Tibial artery (tissue), 4 donors: ENCODE measurements around the gene PTPRU.

Experiments used
- DNase-seq, 2 donors: peaks; one replicate each; pipeline ENCODE4 v3.0.0-alpha.2; 2019
- H3K27ac ChIP-seq, 2 donors: fragments of 200-600 bp; sonication (generic) in 1 of 2; 1 replicate in 1 of 2; 2 replicates in 1 of 2; pipeline ENCODE4 v1.5.1; 2018 to 2019; ENCODE audit warnings: mild to moderate bottlenecking in 1 of 2
- H3K27me3 ChIP-seq, 2 donors: fragments of 200-600 bp; sonication (generic) in 1 of 2; one replicate each; pipeline versions ENCODE4 v1.5.1 to v1.6.0; 2016 to 2019
- H3K36me3 ChIP-seq, 3 donors: fragments of 200-600 bp; sonication (generic) in 2 of 3; one replicate each; pipeline ENCODE4 v1.5.1; 2016 to 2019; ENCODE audit warnings: mild to moderate bottlenecking in 2 of 3
- H3K4me1 ChIP-seq, 4 donors: fragments of 200-600 bp; sonication (generic) in 2 of 4; 1 replicate in 3 of 4; 2 replicates in 1 of 4; pipeline ENCODE4 v1.5.1; 2016 to 2019
- H3K4me3 ChIP-seq, 2 donors: fragments of 200-600 bp; sonication (generic) in 1 of 2; 1 replicate in 1 of 2; 2 replicates in 1 of 2; pipeline ENCODE4 v1.5.1; 2018 to 2019; ENCODE audit warnings: mild to moderate bottlenecking in 2 of 2
- H3K9me3 ChIP-seq, 3 donors: fragments of 200-600 bp; sonication (generic) in 1 of 3; one replicate each; pipeline ENCODE4 v1.5.1; 2016 to 2019
- intact Hi-C: fragments of 100-400 bp; cut with DNase I; formaldehyde crosslinking; loops from one replicate; pipeline ENCODE4 v1.15.0; 2023; ENCODE audit warnings: low total_unique reads
- TF ChIP-seq, protein P1 (sequence below), 2 experiments: fragments of 200-600 bp in 1 of 2; fragments of 450-650 bp in 1 of 2; IDR thresholded peaks; one replicate each; pipeline ENCODE4 v1.5.1; 2017 to 2019; ENCODE audit warnings: antibody characterized with exemption in 2 of 2, mild to moderate bottlenecking in 1 of 2, moderate library complexity in 1 of 2

The PTPRU gene

DNA sequence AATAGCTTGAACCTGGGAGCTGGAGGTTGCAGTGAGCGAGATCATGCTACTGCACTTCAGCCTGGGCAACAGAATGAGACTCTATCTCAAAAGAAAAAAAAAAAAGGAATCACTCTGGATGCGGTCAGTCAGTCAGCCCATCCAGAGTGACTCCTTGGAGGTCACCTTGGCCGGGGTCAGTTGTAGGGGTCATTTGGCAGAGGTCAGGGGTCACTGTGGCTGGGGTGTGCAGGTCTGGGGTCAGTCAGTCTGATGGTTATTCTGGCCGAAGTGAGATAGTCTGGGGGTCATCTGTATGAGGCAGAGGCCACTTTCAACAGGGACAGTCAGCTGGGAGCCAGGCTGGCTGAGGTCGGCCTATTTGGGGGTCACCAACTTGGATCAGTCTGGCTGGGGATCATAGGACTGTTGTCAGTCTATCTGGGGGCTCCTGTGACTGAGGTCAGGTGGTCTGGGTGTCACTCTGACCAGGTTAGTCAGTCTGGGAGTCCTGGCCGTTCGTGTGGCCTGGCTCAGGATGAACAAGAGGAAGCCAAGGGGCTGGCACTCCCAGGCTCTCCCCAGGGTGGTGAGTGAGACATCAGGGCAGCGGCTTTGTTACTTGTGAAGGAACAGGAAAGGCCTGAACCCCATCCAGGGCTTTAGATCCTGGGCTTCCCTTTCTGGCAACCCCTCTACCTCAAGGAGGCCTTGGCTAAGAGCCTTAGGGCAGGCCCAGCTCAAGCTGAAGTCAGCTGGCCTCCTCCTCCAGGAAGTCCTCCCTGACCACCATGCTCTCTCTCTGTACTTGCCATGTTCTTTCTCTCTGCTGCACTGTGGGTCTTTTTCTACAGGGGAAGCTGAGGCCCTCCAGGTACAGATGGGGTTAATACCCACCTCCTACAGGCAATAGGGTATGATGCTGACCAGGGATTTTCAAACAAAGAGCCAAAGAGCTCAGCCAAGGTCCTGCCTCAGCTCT, 15.1 kb downstream of the PTPRU start:
- intact Hi-C loops: no loop called here
- no peak for DNase-seq
- H3K27ac ChIP-seq: no peak overlapping the region

GRCh38 chr1:29253180-29253579, 16.9 kb downstream of the PTPRU start:
- peaks cover 0 to 11% (median 7%) of the 10 kb centered on the region in 4 donors for H3K4me1 ChIP-seq
- H3K9me3 ChIP-seq: no peaks in the 10 kb centered on the region
- no peak overlapping the region for H3K4me3 ChIP-seq
- no peaks in the 10 kb centered on the region for H3K27me3 ChIP-seq
- intact Hi-C loops: no loop called here
- TF ChIP-seq, protein P1, sequence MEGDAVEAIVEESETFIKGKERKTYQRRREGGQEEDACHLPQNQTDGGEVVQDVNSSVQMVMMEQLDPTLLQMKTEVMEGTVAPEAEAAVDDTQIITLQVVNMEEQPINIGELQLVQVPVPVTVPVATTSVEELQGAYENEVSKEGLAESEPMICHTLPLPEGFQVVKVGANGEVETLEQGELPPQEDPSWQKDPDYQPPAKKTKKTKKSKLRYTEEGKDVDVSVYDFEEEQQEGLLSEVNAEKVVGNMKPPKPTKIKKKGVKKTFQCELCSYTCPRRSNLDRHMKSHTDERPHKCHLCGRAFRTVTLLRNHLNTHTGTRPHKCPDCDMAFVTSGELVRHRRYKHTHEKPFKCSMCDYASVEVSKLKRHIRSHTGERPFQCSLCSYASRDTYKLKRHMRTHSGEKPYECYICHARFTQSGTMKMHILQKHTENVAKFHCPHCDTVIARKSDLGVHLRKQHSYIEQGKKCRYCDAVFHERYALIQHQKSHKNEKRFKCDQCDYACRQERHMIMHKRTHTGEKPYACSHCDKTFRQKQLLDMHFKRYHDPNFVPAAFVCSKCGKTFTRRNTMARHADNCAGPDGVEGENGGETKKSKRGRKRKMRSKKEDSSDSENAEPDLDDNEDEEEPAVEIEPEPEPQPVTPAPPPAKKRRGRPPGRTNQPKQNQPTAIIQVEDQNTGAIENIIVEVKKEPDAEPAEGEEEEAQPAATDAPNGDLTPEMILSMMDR (IDR thresholded peaks at IDR 0.05): no peak
- no peaks in the 10 kb centered on the region for H3K36me3 ChIP-seq
- no peak overlapping the region for H3K27ac ChIP-seq
- no peak for DNase-seq

More for the DNA sequence above, 15.1 kb downstream of the PTPRU start:
- Histone ChIP-seq H3K27me3 (no peaks in the 10 kb centered on the region), H3K36me3 (no peaks in the 10 kb centered on the region), H3K4me1 (peaks cover 0 to 4% (median 0%) of the 10 kb centered on the region in 4 donors), H3K4me3 (no peak overlapping the region), H3K9me3 (no peaks in the 10 kb centered on the region)
- TF ChIP-seq, protein P1 (IDR thresholded peaks at IDR 0.05): no peak

DNA sequence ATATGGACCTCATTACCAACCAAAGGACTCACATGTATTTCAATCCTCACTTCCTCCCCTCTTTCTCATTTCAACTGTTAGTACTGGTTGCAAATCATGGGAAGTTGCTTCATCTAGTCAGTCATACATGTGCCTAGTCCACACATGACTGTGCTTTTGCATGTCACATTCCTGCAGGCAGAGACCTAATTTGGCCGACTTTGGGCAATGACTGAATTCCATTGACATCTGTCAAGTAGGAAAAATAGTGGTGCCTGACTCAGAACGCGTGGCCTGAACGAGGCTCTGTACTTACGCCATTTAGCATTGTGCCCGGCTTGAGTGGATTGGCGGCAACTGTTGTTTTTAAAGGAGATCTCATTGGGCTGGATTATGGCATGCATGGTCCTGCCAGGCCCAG, 18.0 kb downstream of the PTPRU start:
- intact Hi-C loops: no loop called here
- Histone ChIP-seq H3K36me3 (no peaks in the 10 kb centered on the region), H3K27ac (no peak overlapping the region), H3K4me1 (peaks cover 0 to 17% (median 11%) of the 10 kb centered on the region in 4 donors), H3K9me3 (no peaks in the 10 kb centered on the region), H3K27me3 (no peaks in the 10 kb centered on the region), H3K4me3 (no peak overlapping the region)
- TF ChIP-seq, protein P1 (IDR thresholded peaks at IDR 0.05): no peak
- DNase-seq: no peak

DNA sequence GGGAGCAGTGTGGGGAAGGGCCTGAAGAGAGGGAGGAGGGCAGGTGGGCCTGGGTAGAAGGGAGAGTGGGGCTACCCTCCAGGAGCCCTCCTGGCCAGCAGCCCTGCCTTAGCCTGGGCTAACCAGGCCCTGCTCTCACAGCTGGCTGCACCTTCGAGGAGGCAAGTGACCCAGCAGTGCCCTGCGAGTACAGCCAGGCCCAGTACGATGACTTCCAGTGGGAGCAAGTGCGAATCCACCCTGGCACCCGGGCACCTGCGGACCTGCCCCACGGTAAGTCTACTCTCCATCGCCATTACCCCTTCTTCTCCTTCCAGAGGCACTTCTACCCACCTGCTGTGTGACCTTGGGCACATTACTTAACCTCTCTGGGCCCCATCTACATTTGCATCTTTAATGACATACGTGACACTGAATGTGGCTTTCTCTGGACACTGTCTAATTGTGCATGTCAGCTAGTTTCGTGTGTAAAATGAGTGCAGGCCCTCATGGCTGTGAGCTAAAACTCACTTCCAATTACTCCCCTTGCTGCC, 18.9 kb downstream of the PTPRU start:
- TF ChIP-seq, protein P1 (IDR thresholded peaks at IDR 0.05): no peak
- intact Hi-C loops: loop anchor here (5.0 kb wide), 1 partner anchor 208 kb away; no protein-coding TSS in a partner anchor
- Histone ChIP-seq H3K4me1 (peaks cover 0 to 25% (median 20%) of the 10 kb centered on the region in 4 donors), H3K36me3 (no peaks in the 10 kb centered on the region), H3K27ac (no peak overlapping the region), H3K9me3 (no peaks in the 10 kb centered on the region), H3K4me3 (no peak overlapping the region), H3K27me3 (no peaks in the 10 kb centered on the region)
- peak in 1 of 2 donors; percentile 35 for DNase-seq

DNA sequence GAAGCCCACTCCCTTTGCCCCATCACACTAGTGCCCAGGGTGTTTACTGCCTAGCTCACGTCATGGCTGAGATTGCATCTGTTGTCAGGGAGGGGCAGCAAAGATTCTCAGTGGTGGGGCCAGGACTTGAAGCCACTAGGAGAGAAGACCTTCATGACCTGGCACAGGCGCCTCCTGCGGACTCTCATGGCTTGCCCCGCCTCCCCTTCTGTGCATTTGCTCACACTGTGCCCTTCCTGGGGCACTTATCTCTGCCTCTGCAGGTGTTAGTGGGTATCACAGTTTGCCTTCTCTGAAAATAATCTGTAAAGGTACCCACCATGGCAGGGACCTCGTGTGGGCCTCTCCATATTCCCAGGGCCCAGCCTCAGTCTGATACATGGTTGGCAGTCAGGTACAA, 20.1 kb downstream of the PTPRU start:
- no peak overlapping the region for H3K4me3 ChIP-seq
- no peaks in the 10 kb centered on the region for H3K9me3 ChIP-seq
- peaks cover 0 to 26% (median 20%) of the 10 kb centered on the region in 4 donors for H3K4me1 ChIP-seq
- H3K36me3 ChIP-seq: peaks cover 0 to 5% (median 0%) of the 10 kb centered on the region in 3 donors
- H3K27ac ChIP-seq: no peak overlapping the region
- H3K27me3 ChIP-seq: no peaks in the 10 kb centered on the region
- DNase-seq: peak in 1 of 2 donors; percentile 33
- TF ChIP-seq, protein P1 (IDR thresholded peaks at IDR 0.05): no peak
- intact Hi-C loops: loop anchor here (5.0 kb wide), 1 partner anchor 209 kb away; no protein-coding TSS in a partner anchor
